ENCODE results near the gene GABRB3.

DNA sequence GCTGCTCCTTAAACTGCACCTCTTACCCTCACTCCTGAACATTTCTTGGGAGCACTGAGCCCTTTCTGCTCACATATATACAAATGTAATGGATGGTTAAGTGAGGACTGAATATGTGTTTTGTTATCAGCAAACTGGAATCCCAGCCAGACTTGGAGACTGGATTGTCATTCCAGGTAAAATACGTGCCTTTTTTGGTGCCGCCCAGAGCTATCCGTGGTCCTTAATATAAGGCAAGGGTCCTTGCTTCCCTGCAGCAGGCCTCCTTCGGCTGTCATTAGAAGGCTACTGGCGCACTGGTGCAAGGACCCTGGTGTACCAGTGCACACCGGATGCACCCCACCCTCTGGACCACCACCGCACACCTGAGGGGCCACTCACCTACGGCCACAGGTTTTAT lies 1.1 kb upstream of the GABRB3 start:
- TF ChIP-seq CTCF (IDR thresholded peaks at IDR 0.05; ENCODE audit: control extremely low read depth in 1 of 3, insufficient read depth in 1 of 3, low read depth in 1 of 3, low read length in 3 of 3) (no peak), YY1 (IDR thresholded peaks at IDR 0.05; ENCODE audit: low read depth, low read length) (no peak)

All from H1 (cell line).